Measurements from ENCODE around the gene PTMS.

DNA sequence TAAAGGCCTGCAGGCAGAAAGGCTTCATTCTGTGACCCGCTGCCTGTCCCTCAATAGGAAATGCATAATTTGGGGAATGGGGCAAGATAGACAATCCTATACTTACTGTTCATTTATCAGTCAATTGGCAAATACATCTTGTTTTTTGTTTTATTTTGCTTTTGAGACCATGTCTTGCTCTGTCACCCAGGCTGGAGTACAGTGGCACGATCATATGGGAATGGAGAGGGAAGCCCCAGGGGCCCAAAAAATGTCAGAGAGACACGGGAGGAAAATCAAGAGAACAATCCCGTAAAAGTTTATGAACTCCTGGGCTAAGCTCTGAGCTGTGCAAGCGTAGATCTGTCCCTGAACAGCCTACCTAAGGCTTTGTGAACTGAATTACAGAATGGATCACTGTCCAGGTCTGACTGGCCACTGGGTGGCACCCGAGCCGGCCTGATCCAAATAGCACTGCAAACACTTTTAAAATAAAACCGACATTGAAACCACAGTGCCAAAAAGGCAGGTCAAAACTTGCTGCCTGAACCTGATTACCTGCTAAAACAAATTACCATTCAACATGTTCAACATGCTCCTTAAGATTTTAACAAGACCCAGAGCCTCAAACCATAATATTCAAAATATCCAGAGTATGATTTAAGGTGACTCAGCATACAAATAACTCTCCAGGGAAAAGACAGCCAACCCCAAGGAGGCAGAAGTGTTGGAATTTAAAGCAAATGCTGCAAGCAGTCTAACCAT is 30.5 kb upstream of the PTMS start:
- TF ChIP-seq, protein P1, sequence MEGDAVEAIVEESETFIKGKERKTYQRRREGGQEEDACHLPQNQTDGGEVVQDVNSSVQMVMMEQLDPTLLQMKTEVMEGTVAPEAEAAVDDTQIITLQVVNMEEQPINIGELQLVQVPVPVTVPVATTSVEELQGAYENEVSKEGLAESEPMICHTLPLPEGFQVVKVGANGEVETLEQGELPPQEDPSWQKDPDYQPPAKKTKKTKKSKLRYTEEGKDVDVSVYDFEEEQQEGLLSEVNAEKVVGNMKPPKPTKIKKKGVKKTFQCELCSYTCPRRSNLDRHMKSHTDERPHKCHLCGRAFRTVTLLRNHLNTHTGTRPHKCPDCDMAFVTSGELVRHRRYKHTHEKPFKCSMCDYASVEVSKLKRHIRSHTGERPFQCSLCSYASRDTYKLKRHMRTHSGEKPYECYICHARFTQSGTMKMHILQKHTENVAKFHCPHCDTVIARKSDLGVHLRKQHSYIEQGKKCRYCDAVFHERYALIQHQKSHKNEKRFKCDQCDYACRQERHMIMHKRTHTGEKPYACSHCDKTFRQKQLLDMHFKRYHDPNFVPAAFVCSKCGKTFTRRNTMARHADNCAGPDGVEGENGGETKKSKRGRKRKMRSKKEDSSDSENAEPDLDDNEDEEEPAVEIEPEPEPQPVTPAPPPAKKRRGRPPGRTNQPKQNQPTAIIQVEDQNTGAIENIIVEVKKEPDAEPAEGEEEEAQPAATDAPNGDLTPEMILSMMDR (IDR thresholded peaks at IDR 0.05) = peak; percentile 51 to 77 (median 74)
- TF ChIP-seq POLR2A (IDR thresholded peaks at IDR 0.05) = no peak

All from adrenal gland (tissue), 5 donors.